Dendritic cell treated with granulocyte-macrophage colony-stimulating factor and Interleukin-4, amounts not matched to agents 40 ng/mL and 50 ng/mL, for 4 days (primary cell): Measurements from ENCODE around the gene ARSG.
"Not testable (repeated sequence)": the region's sequence is repeated elsewhere in the genome, so short reads cannot be mapped to it uniquely, and the experiment has no call there.

Experiments used
- H3K27ac Mint-ChIP-seq: one replicate; pipeline ENCODE4 v1.8.0; 2022; ENCODE audit warnings: mild to moderate bottlenecking, mixed read lengths
- H3K27me3 Mint-ChIP-seq: one replicate; pipeline ENCODE4 v1.8.0; 2022; ENCODE audit warnings: mild to moderate bottlenecking, mixed read lengths
- H3K36me3 Mint-ChIP-seq: one replicate; pipeline ENCODE4 v1.8.0; 2022; ENCODE audit warnings: low read depth, mixed read lengths
- H3K4me1 Mint-ChIP-seq: one replicate; pipeline ENCODE4 v1.8.0; 2022; ENCODE audit warnings: low read depth, mixed read lengths
- H3K4me3 Mint-ChIP-seq: one replicate; pipeline ENCODE4 v1.8.0; 2022; ENCODE audit warnings: mild to moderate bottlenecking, moderate library complexity, mixed read lengths
- H3K9me3 Mint-ChIP-seq: one replicate; pipeline ENCODE4 v1.8.0; 2022; ENCODE audit warnings: mixed read lengths
- intact Hi-C: fragments of 100-400 bp; cut with micrococcal nuclease; formaldehyde crosslinking; loops from one replicate; pipeline ENCODE4 v1.15.0; 2022

Gene ARSG

DNA sequence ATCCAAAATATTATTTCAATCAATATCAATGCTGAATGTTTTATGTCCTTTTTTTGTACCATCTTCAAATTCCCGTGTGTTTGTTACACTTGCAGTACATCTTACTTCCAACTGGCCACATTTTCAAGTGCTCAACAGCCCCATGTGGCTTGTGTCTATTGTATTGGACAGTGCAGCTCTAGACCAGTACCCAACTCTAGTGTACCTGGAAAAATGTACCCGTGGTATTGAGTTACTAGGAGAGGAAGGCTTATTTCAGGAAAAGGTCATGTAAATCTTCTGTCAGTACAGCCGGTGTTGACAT lies 31.7 kb upstream of the ARSG start:
- Mint-ChIP-seq H3K36me3 (peaks cover 32% of the 10 kb centered on the region), H3K27me3 (peaks cover 14% of the 10 kb centered on the region), H3K4me1 (peaks cover 37% of the 10 kb centered on the region), H3K27ac (peak overlapping the region; percentile 62)
- H3K4me3 Mint-ChIP-seq, H3K9me3 Mint-ChIP-seq, intact Hi-C loops: not testable (repeated sequence)

DNA sequence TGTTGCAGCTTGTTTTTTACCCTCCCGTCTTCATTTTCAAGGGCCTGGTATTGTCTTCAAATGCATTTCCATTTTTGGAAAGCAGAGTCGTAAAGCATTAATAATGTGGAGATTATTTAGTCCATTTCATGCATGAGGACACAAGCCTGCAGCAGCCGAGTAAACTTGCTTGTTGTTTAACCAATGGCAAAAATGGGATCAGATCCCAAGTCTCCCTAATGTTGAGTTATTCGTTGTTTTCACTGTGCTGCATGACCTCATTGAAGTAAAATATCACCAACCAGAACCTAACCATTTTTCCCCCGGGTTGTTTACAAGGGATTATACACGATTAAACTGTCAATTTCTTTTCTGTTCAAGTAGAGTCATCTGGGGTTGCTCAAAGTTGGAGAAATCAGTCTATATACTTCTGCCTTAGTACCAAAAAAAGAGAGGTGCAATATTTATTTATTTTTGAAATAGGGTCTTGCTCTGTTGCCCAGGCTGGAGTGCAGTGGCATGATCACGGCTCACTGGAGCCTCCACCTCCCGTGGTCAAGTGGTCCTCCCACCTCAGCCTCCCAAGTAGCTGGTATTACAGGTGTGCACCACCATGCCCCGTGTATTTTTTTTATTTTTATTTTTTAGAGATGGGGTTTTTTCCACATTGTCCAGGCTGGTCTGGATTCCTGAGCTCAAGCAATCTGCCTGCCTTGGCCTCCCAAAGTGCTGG lies 31.1 kb upstream of the ARSG start:
- Mint-ChIP-seq H3K27me3 (peaks cover 14% of the 10 kb centered on the region), H3K36me3 (peaks cover 33% of the 10 kb centered on the region), H3K27ac (no peak overlapping the region), H3K4me3 (no peak overlapping the region), H3K9me3 (no peaks in the 10 kb centered on the region), H3K4me1 (peaks cover 35% of the 10 kb centered on the region)
- intact Hi-C loops = loop anchor here (5.0 kb wide), 1 partner anchor 202 kb away; no protein-coding TSS in a partner anchor

DNA sequence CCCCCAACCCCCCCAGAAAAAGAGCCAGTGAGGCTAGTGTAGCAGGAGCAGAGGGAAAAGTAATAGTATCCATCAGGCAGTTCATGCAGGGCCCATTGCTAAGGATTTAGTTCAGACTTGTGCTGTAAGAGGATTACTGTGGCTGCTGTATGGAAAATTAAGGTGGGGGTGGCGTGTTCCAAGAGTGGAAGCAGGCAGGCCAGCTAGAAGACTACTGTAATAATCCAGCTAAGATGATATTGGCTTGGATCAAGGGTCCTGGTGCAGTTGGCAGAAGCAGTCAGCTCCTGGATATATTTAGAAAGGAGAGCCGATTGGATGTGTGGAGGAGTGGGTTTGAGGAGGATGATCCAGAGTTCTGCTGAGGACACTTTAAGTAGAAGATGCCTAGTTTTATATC lies 28.8 kb upstream of the ARSG start:
- intact Hi-C loops = loop anchor here (2.0 to 5.0 kb wide), 2 partner anchors 136 to 200 kb away; no protein-coding TSS in a partner anchor
- H3K36me3 Mint-ChIP-seq = peaks cover 31% of the 10 kb centered on the region
- H3K4me3 Mint-ChIP-seq, H3K9me3 Mint-ChIP-seq: not testable (repeated sequence)
- H3K27ac Mint-ChIP-seq = peak overlapping the region; percentile 30
- peaks cover 19% of the 10 kb centered on the region for H3K4me1 Mint-ChIP-seq
- H3K27me3 Mint-ChIP-seq = peaks cover 14% of the 10 kb centered on the region

DNA sequence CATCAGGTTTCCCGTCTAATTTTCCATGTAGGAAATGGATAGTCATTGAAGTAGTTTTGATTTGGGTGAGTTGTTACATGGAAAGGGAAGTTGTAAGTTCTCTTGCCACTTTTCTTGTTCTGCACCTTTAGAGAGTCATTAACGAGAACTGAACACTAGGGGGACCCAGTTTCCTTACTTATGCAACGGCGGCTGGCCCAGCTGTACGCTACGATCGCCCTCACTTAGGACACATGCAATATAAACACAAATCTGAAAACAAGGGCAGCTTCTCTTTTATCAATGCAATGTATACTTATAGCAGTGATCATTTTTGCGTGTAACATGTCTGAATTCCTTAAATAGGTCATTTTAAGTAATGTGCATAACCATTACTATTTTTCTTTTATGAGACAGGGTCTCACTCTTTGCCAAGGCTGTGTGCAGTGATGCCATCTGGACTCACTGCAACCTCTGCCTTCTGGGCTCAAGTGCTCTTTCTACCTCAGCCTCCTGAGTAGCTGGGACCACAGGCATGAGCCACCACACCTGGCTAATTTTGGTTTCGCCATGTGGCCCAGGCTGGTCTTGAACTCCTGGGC lies 28.1 kb upstream of the ARSG start:
- H3K4me1 Mint-ChIP-seq = peaks cover 19% of the 10 kb centered on the region
- peak overlapping the region; percentile 30 for H3K27ac Mint-ChIP-seq
- peaks cover 35% of the 10 kb centered on the region for H3K36me3 Mint-ChIP-seq
- intact Hi-C loops = loop anchor here (1.0 to 5.0 kb wide), 3 partner anchors 136 to 199 kb away; no protein-coding TSS in a partner anchor
- not testable (repeated sequence) for H3K4me3 Mint-ChIP-seq, H3K9me3 Mint-ChIP-seq
- H3K27me3 Mint-ChIP-seq = peaks cover 14% of the 10 kb centered on the region

- intact Hi-C loops, H3K27me3 Mint-ChIP-seq, H3K9me3 Mint-ChIP-seq, H3K4me3 Mint-ChIP-seq, H3K27ac Mint-ChIP-seq: not testable (repeated sequence)
- H3K4me1 Mint-ChIP-seq = peaks cover 12% of the 10 kb centered on the region
- H3K36me3 Mint-ChIP-seq = peaks cover 59% of the 10 kb centered on the region
These were observed 25.5 kb upstream of the ARSG start for GRCh38 chr17:68265833-68266232.

DNA sequence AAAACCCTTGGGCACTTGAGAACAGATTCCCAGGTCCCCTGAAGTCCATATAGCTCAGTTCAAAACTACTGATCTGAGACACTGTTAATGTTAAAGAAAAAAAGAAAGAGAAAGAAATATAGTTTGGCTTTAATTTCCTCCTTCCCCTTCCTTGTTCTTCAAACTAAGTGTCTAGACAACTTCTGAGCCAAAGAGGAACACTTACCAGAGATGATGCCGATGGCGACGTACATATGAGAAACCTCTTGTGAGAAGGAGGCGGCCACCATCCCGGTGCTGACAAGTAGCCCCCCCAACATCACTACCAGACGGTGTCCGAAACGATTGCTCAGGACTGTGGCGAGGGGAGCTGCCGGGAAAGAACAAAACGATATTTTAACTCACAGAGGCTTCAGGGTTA lies 17.6 kb upstream of the ARSG start:
- H3K9me3 Mint-ChIP-seq = no peaks in the 10 kb centered on the region
- peak overlapping the region; percentile 17 for H3K4me3 Mint-ChIP-seq
- intact Hi-C loops = no loop called here
- H3K27me3 Mint-ChIP-seq = no peaks in the 10 kb centered on the region
- peak overlapping the region; percentile 77 for H3K27ac Mint-ChIP-seq
- H3K36me3 Mint-ChIP-seq = peaks cover 90% of the 10 kb centered on the region
- peaks cover 9% of the 10 kb centered on the region for H3K4me1 Mint-ChIP-seq

DNA sequence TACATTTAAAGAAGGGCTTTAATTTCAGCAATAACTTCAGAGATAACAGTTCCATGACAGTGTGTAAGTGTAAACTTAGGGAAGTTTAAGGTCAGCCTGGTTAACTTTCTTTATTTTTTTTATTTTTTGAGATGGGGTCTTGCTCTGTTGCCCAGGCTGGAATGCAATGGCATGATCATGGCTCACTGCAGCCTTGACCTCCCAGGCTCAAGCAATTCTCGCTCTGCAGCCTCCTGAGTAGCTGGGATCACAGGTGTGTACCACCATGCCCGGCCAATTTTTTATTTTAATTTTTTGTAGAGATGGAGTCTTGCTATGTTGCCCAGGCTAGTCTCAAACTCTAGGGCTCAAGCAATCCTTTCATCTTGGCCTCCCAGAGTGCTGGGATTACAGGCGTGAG lies 15.0 kb upstream of the ARSG start:
- H3K9me3 Mint-ChIP-seq, intact Hi-C loops, H3K4me3 Mint-ChIP-seq, H3K27ac Mint-ChIP-seq, H3K27me3 Mint-ChIP-seq: not testable (repeated sequence)
- Mint-ChIP-seq H3K36me3 (peaks cover 93% of the 10 kb centered on the region), H3K4me1 (peaks cover 20% of the 10 kb centered on the region)

- peaks cover 93% of the 10 kb centered on the region for H3K36me3 Mint-ChIP-seq
- H3K27ac Mint-ChIP-seq = no peak overlapping the region
- peaks cover 27% of the 10 kb centered on the region for H3K4me1 Mint-ChIP-seq
- H3K9me3 Mint-ChIP-seq = no peaks in the 10 kb centered on the region
- H3K27me3 Mint-ChIP-seq = no peaks in the 10 kb centered on the region
- H3K4me3 Mint-ChIP-seq = no peak overlapping the region
- intact Hi-C loops = no loop called here
These were observed 13.5 kb upstream of the ARSG start for GRCh38 chr17:68277807-68278206.

DNA sequence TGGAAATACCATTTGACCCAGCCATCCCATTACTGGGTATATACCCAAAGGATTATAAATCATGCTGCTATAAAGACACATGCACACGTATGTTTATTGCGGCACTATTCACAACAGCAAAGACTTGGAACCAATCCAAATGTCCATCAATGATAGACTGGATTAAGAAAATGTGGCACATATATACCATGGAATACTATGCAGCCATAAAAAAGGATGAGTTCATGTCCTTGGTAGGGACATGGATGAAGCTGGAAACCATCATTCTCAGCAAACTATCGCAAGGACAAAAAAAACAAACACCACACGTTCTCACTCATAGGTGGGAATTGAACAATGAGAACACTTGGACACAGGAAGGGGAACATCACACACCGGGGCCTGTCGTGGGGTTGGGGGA lies 9.3 kb upstream of the ARSG start:
- H3K4me1 Mint-ChIP-seq = peaks cover 25% of the 10 kb centered on the region
- H3K4me3 Mint-ChIP-seq, H3K27me3 Mint-ChIP-seq, intact Hi-C loops, H3K27ac Mint-ChIP-seq, H3K9me3 Mint-ChIP-seq: not testable (repeated sequence)
- peaks cover 89% of the 10 kb centered on the region for H3K36me3 Mint-ChIP-seq

- peak overlapping the region; percentile 98 for H3K4me3 Mint-ChIP-seq
- peaks cover 38% of the 10 kb centered on the region for H3K4me1 Mint-ChIP-seq
These were observed 2.9 kb upstream of the ARSG start for GRCh38 chr17:68288375-68288774.

DNA sequence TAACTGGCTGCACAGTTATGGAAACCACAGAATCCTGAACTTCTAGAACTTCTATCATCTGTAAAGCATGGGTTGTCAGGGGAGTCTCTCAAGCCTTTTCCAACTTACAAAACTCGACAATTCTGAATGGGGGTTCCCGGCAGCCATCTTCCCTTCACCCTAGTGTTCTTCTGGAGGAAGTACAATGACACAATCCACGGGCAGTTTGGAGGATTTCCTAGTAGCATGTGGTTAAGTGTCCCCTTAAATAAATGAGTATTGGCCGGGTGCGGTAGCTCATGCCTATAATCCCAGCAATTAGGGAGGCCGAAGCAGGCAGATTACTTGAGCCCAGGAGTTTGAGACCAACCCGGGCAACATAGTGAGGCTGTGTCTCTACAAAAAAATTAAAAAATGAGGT lies 2.5 kb upstream of the ARSG start:
- Mint-ChIP-seq H3K27me3 (no peaks in the 10 kb centered on the region), H3K27ac (peak overlapping the region; percentile 100), H3K4me1 (peaks cover 40% of the 10 kb centered on the region), H3K4me3 (peak overlapping the region; percentile 98), H3K36me3 (peaks cover 51% of the 10 kb centered on the region), H3K9me3 (no peaks in the 10 kb centered on the region)
- intact Hi-C loops = loop anchor here (2.0 to 5.0 kb wide), 3 partner anchors 33 to 108 kb away; no protein-coding TSS in a partner anchor

More at GRCh38 chr17:68288375-68288774, 2.9 kb upstream of the ARSG start:
- intact Hi-C loops = loop anchor here (2.0 to 5.0 kb wide), 3 partner anchors 34 to 109 kb away; no protein-coding TSS in a partner anchor
- Mint-ChIP-seq H3K36me3 (peaks cover 54% of the 10 kb centered on the region), H3K27ac (peak overlapping the region; percentile 100), H3K9me3 (no peaks in the 10 kb centered on the region), H3K27me3 (no peaks in the 10 kb centered on the region)

DNA sequence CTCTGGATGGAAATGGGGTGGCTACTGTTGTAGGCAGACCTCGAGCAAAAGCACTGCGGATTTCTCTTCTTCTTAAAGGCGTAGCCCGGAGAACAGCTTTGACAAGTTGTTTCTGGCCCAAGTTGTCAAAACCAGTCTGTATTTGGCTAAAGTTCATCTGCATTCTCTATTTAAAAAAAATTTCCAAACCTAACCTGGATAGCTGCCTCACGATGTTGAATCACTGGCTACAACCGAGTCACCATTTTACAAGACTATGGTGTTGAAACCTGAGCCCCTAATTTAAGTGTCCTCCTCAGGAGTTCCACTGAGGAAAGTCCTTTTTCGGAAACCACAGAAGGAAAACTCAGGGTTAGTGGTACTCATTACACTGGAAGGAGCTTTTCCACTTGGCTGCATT lies 1.8 kb upstream of the ARSG start:
- intact Hi-C loops = loop anchor here (2.0 to 5.0 kb wide), 3 partner anchors 33 to 108 kb away; no protein-coding TSS in a partner anchor
- H3K27me3 Mint-ChIP-seq = no peaks in the 10 kb centered on the region
- H3K36me3 Mint-ChIP-seq = peaks cover 51% of the 10 kb centered on the region
- no peaks in the 10 kb centered on the region for H3K9me3 Mint-ChIP-seq
- peak overlapping the region; percentile 100 for H3K27ac Mint-ChIP-seq
- H3K4me3 Mint-ChIP-seq = peak overlapping the region; percentile 98
- H3K4me1 Mint-ChIP-seq = peaks cover 45% of the 10 kb centered on the region

DNA sequence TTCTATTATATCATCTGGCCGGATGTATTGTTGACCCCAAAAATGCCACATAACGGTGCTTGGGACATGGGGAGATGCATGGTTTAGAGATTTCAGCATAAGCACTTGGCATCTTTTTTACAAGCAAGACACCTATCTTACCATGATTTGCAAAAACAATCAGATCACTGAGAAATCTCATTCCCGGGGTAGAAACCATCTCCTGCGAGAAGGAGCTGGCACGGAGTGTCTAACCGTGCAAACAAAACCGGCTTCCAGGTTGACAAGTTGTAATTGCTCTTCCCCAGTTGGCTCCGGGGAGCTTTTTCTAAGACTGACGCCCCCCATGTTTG lies 1.4 kb upstream of the ARSG start:
- Mint-ChIP-seq H3K9me3 (no peaks in the 10 kb centered on the region), H3K4me3 (peak overlapping the region; percentile 98), H3K36me3 (peaks cover 48% of the 10 kb centered on the region), H3K27me3 (no peaks in the 10 kb centered on the region), H3K4me1 (peaks cover 49% of the 10 kb centered on the region), H3K27ac (peak overlapping the region; percentile 100)
- intact Hi-C loops = loop anchor here (2.0 to 5.0 kb wide), 4 partner anchors 32 to 107 kb away; no protein-coding TSS in a partner anchor

GRCh38 chr17:68290268-68290954 lies 884 bp upstream of the ARSG start:
- H3K4me3 Mint-ChIP-seq = peak overlapping the region; percentile 98
- H3K27ac Mint-ChIP-seq = peak overlapping the region; percentile 100
- H3K27me3 Mint-ChIP-seq = no peaks in the 10 kb centered on the region
- peaks cover 43% of the 10 kb centered on the region for H3K36me3 Mint-ChIP-seq
- H3K9me3 Mint-ChIP-seq = no peaks in the 10 kb centered on the region
- H3K4me1 Mint-ChIP-seq = peaks cover 52% of the 10 kb centered on the region
- intact Hi-C loops = loop anchor here (5.0 kb wide), 1 partner anchor 57 kb away; no protein-coding TSS in a partner anchor
